DOHH2 (cell line): ENCODE results near the gene SPNS2.

Experiments
- EZH2phosphoT487 ChIP-seq: fragments of 200-600 bp; sonication (generic); IDR thresholded peaks from 2 replicates; pipeline ENCODE4 v1.6.1; 2017; ENCODE audit warnings: borderline replicate concordance, mild to moderate bottlenecking, antibody characterized with exemption, low read length, moderate library complexity, mixed read lengths
- TF ChIP-seq, protein P1 (sequence below): fragments of 200-600 bp; sonication (generic); IDR thresholded peaks from one replicate; pipeline ENCODE4 v1.5.1; 2014; ENCODE audit warnings: antibody characterized with exemption, mild to moderate bottlenecking, low read depth, low read length; ENCODE audit not compliant: poor library complexity, severe bottlenecking

DNA sequence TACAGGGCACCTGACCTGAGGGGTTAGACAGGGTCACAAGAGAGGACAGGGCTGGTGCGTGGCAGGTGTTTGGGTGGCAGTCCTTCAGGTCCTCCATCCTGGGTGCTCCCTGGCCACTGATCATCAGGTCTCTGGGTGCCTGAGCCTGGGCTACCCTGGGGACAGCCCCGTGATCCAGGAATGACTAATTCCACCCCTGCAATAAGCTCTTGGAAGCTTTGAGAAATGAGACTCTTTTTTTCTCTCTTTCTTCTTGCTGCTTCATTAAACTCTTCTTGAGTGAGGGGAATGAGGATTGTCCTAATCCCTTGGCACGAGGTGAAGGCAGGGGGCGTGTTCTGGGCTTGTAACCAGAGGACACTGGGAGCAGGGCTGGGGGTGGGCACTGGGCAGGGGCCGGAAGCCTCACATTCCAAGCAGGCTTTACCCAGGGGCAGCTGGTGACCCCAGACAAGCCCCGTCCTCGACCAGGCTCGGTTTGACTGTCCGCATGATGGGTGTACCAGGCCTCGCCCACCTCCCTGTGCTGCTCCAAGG is 21.4 kb upstream of the SPNS2 start:
- TF ChIP-seq, protein P1, sequence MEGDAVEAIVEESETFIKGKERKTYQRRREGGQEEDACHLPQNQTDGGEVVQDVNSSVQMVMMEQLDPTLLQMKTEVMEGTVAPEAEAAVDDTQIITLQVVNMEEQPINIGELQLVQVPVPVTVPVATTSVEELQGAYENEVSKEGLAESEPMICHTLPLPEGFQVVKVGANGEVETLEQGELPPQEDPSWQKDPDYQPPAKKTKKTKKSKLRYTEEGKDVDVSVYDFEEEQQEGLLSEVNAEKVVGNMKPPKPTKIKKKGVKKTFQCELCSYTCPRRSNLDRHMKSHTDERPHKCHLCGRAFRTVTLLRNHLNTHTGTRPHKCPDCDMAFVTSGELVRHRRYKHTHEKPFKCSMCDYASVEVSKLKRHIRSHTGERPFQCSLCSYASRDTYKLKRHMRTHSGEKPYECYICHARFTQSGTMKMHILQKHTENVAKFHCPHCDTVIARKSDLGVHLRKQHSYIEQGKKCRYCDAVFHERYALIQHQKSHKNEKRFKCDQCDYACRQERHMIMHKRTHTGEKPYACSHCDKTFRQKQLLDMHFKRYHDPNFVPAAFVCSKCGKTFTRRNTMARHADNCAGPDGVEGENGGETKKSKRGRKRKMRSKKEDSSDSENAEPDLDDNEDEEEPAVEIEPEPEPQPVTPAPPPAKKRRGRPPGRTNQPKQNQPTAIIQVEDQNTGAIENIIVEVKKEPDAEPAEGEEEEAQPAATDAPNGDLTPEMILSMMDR = no peak
- no peak for TF ChIP-seq EZH2phosphoT487
